Measurements from ENCODE around the gene COL7A1.

COL7A1 gene

GRCh38 chr3:48585411-48585810 is 9.7 kb downstream of the COL7A1 start:
- Histone ChIP-seq H3K9ac (ENCODE audit: low read length) (no peak overlapping the region), H3K36me3 (ENCODE audit: control insufficient read depth, insufficient read depth, low read length, severe bottlenecking) (peaks cover 6% of the 10 kb centered on the region), H3K4me3 (ENCODE audit: low read length) (no peak overlapping the region), H3K27me3 (replicated peaks; ENCODE audit: control insufficient read depth, insufficient read depth, low read length) (no peaks in the 10 kb centered on the region), H3K9me3 (ENCODE audit: control insufficient read depth, low read length) (no peaks in the 10 kb centered on the region), H3K4me1 (ENCODE audit: control insufficient read depth, insufficient read depth, low read length) (no peaks in the 10 kb centered on the region)
- no peak for DNase-seq (ENCODE audit: low read depth)

DNA sequence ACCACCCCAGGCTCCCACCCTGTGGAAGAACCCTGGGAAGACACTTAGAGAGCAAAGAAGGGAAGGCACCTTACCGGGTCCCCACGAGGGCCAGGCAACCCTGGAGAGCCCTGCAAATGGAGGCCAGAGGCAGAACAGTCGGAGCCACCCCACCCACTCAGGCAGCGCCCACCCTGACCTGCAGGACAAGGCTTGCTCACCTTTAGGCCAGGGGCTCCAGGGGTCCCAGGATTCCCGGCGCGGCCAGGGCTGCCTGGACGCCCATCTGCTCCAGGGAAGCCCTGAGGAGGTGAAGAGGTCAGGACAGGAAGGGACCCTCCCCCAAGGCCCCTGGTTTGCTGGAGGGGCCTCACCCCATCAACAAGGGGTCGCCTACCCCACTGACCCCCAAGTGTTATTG is 10.3 kb downstream of the COL7A1 start:
- Histone ChIP-seq H3K9me3 (ENCODE audit: control insufficient read depth, low read length) (no peaks in the 10 kb centered on the region), H3K9ac (ENCODE audit: low read length) (no peak overlapping the region), H3K4me3 (ENCODE audit: low read length) (no peak overlapping the region), H3K4me1 (ENCODE audit: control insufficient read depth, insufficient read depth, low read length) (no peaks in the 10 kb centered on the region), H3K36me3 (ENCODE audit: control insufficient read depth, insufficient read depth, low read length, severe bottlenecking) (peaks cover 6% of the 10 kb centered on the region), H3K27me3 (replicated peaks; ENCODE audit: control insufficient read depth, insufficient read depth, low read length) (no peaks in the 10 kb centered on the region)
- DNase-seq (ENCODE audit: low read depth): no peak

GRCh38 chr3:48581621-48582481 is 13.3 kb downstream of the COL7A1 start:
- no peak for DNase-seq (ENCODE audit: low read depth)
- Histone ChIP-seq H3K27me3 (replicated peaks; ENCODE audit: control insufficient read depth, insufficient read depth, low read length) (no peaks in the 10 kb centered on the region), H3K4me3 (ENCODE audit: low read length) (no peak overlapping the region), H3K4me1 (ENCODE audit: control insufficient read depth, insufficient read depth, low read length) (no peaks in the 10 kb centered on the region), H3K36me3 (ENCODE audit: control insufficient read depth, insufficient read depth, low read length, severe bottlenecking) (peaks cover 6% of the 10 kb centered on the region), H3K9me3 (ENCODE audit: control insufficient read depth, low read length) (no peaks in the 10 kb centered on the region), H3K9ac (ENCODE audit: low read length) (no peak overlapping the region)

- H3K27me3 ChIP-seq (replicated peaks; ENCODE audit: control insufficient read depth, insufficient read depth, low read length): no peaks in the 10 kb centered on the region
- H3K36me3 ChIP-seq (ENCODE audit: control insufficient read depth, insufficient read depth, low read length, severe bottlenecking): no peaks in the 10 kb centered on the region
- no peak overlapping the region for H3K4me3 ChIP-seq (ENCODE audit: low read length)
- H3K9ac ChIP-seq (ENCODE audit: low read length): no peak overlapping the region
- no peak for DNase-seq (ENCODE audit: low read depth)
- no peaks in the 10 kb centered on the region for H3K9me3 ChIP-seq (ENCODE audit: control insufficient read depth, low read length)
- H3K4me1 ChIP-seq (ENCODE audit: control insufficient read depth, insufficient read depth, low read length): no peaks in the 10 kb centered on the region
These were observed 18.5 kb downstream of the COL7A1 start for GRCh38 chr3:48576647-48577046.

DNA sequence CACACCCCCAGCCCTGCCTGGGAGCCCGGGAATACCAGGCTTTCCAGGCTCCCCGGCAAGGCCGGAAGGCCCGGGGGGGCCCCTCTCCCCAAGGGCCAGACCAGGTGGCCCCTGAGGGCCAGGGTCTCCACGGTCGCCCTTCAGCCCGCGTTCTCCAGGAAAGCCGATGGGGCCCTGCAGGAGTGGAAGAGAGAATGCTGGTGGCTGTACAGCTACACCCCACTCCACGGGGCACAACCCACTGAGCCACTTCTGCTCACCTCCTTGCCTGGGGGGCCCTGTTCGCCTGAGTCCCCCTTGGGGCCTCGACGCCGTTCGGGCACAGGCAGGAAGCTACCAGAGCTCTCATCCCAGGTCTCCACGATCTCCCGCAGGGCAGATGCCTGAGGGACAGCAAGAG is 19.8 kb downstream of the COL7A1 start:
- no peak overlapping the region for H3K4me3 ChIP-seq (ENCODE audit: low read length)
- H3K9me3 ChIP-seq (ENCODE audit: control insufficient read depth, low read length): no peaks in the 10 kb centered on the region
- no peaks in the 10 kb centered on the region for H3K27me3 ChIP-seq (replicated peaks; ENCODE audit: control insufficient read depth, insufficient read depth, low read length)
- H3K9ac ChIP-seq (ENCODE audit: low read length): no peak overlapping the region
- H3K4me1 ChIP-seq (ENCODE audit: control insufficient read depth, insufficient read depth, low read length): no peaks in the 10 kb centered on the region
- no peaks in the 10 kb centered on the region for H3K36me3 ChIP-seq (ENCODE audit: control insufficient read depth, insufficient read depth, low read length, severe bottlenecking)
- DNase-seq (ENCODE audit: low read depth): no peak

- H3K4me1 ChIP-seq (ENCODE audit: control insufficient read depth, insufficient read depth, low read length): no peaks in the 10 kb centered on the region
- no peak for DNase-seq (ENCODE audit: low read depth)
- H3K4me3 ChIP-seq (ENCODE audit: low read length): no peak overlapping the region
- H3K9me3 ChIP-seq (ENCODE audit: control insufficient read depth, low read length): no peaks in the 10 kb centered on the region
- no peak overlapping the region for H3K9ac ChIP-seq (ENCODE audit: low read length)
- H3K27me3 ChIP-seq (replicated peaks; ENCODE audit: control insufficient read depth, insufficient read depth, low read length): no peaks in the 10 kb centered on the region
- H3K36me3 ChIP-seq (ENCODE audit: control insufficient read depth, insufficient read depth, low read length, severe bottlenecking): no peaks in the 10 kb centered on the region
These were observed 21.1 kb downstream of the COL7A1 start for GRCh38 chr3:48573973-48574585.

- H3K9ac ChIP-seq (ENCODE audit: low read length): no peak overlapping the region
- H3K27me3 ChIP-seq (replicated peaks; ENCODE audit: control insufficient read depth, insufficient read depth, low read length): no peaks in the 10 kb centered on the region
- no peak overlapping the region for H3K4me3 ChIP-seq (ENCODE audit: low read length)
- DNase-seq (ENCODE audit: low read depth): no peak
- no peaks in the 10 kb centered on the region for H3K9me3 ChIP-seq (ENCODE audit: control insufficient read depth, low read length)
- H3K36me3 ChIP-seq (ENCODE audit: control insufficient read depth, insufficient read depth, low read length, severe bottlenecking): no peaks in the 10 kb centered on the region
- H3K4me1 ChIP-seq (ENCODE audit: control insufficient read depth, insufficient read depth, low read length): no peaks in the 10 kb centered on the region
These were observed 22.6 kb downstream of the COL7A1 start for GRCh38 chr3:48572517-48572916.

- H3K4me3 ChIP-seq (ENCODE audit: low read length): no peak overlapping the region
- no peak overlapping the region for H3K9ac ChIP-seq (ENCODE audit: low read length)
- DNase-seq (ENCODE audit: low read depth): no peak
- H3K4me1 ChIP-seq (ENCODE audit: control insufficient read depth, insufficient read depth, low read length): no peaks in the 10 kb centered on the region
- no peaks in the 10 kb centered on the region for H3K27me3 ChIP-seq (replicated peaks; ENCODE audit: control insufficient read depth, insufficient read depth, low read length)
- no peaks in the 10 kb centered on the region for H3K36me3 ChIP-seq (ENCODE audit: control insufficient read depth, insufficient read depth, low read length, severe bottlenecking)
- no peaks in the 10 kb centered on the region for H3K9me3 ChIP-seq (ENCODE audit: control insufficient read depth, low read length)
These were observed 23.2 kb downstream of the COL7A1 start for GRCh38 chr3:48571938-48572337.

GRCh38 chr3:48569808-48570450 is 25.2 kb downstream of the COL7A1 start:
- no peak overlapping the region for H3K4me3 ChIP-seq (ENCODE audit: low read length)
- no peaks in the 10 kb centered on the region for H3K9me3 ChIP-seq (ENCODE audit: control insufficient read depth, low read length)
- peaks cover 4% of the 10 kb centered on the region for H3K4me1 ChIP-seq (ENCODE audit: control insufficient read depth, insufficient read depth, low read length)
- no peak overlapping the region for H3K9ac ChIP-seq (ENCODE audit: low read length)
- H3K27me3 ChIP-seq (replicated peaks; ENCODE audit: control insufficient read depth, insufficient read depth, low read length): no peaks in the 10 kb centered on the region
- no peaks in the 10 kb centered on the region for H3K36me3 ChIP-seq (ENCODE audit: control insufficient read depth, insufficient read depth, low read length, severe bottlenecking)
- no peak for DNase-seq (ENCODE audit: low read depth)

- no peaks in the 10 kb centered on the region for H3K36me3 ChIP-seq (ENCODE audit: control insufficient read depth, insufficient read depth, low read length, severe bottlenecking)
- H3K4me3 ChIP-seq (ENCODE audit: low read length): no peak overlapping the region
- no peak overlapping the region for H3K9ac ChIP-seq (ENCODE audit: low read length)
- H3K4me1 ChIP-seq (ENCODE audit: control insufficient read depth, insufficient read depth, low read length): peaks cover 4% of the 10 kb centered on the region
- H3K9me3 ChIP-seq (ENCODE audit: control insufficient read depth, low read length): no peaks in the 10 kb centered on the region
- DNase-seq (ENCODE audit: low read depth): no peak
- no peaks in the 10 kb centered on the region for H3K27me3 ChIP-seq (replicated peaks; ENCODE audit: control insufficient read depth, insufficient read depth, low read length)
These were observed 25.7 kb downstream of the COL7A1 start for GRCh38 chr3:48569400-48569799.

- Histone ChIP-seq H3K4me3 (ENCODE audit: low read length) (no peak overlapping the region), H3K9ac (ENCODE audit: low read length) (no peak overlapping the region), H3K36me3 (ENCODE audit: control insufficient read depth, insufficient read depth, low read length, severe bottlenecking) (no peaks in the 10 kb centered on the region), H3K27me3 (replicated peaks; ENCODE audit: control insufficient read depth, insufficient read depth, low read length) (no peaks in the 10 kb centered on the region), H3K4me1 (ENCODE audit: control insufficient read depth, insufficient read depth, low read length) (peaks cover 9% of the 10 kb centered on the region), H3K9me3 (ENCODE audit: control insufficient read depth, low read length) (no peaks in the 10 kb centered on the region)
- DNase-seq (ENCODE audit: low read depth): no peak
These were observed 26.7 kb downstream of the COL7A1 start for GRCh38 chr3:48568476-48568875.
